ENCODE results near the gene MRPL48. TPM values are rescaled to one million over a fixed set of nuclear protein-coding genes. Genes with fewer than 3 reads are reported as not detected.

MRPL48 gene
- total and polyA plus RNA-seq, 2 donors (not counting 1 experiment from before 2014, with no cell fraction given) = 19.1 to 28.3 TPM

DNA sequence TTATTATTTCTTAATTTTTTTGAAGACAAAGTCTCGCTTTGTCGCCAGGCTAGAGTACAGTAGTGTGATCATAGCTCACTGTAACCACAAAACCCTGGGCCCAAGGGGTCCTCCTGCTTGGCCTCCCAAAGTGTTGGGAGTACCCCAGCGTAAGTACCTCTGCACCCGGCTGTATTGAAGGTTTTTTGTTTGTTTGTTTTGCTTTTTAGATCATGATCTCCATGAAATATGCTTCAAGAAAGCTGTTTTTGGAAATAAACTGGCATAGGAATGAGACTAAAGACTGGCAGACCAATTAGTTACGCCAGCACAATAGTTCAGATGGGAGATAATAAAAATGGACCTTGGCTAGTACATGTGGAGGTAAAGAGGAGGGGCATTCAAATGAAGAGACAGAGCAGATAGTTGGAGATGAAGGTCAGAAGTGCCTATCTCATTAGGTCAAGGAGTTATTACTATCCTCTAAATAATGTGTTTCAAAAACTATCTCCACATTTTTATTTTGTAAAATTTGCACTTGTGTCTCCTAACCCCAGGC lies 4.1 kb upstream of the MRPL48 start:
- Histone ChIP-seq H3K4me2 (replicated peaks; ENCODE audit: low read depth, low read length, poor library complexity, severe bottlenecking) (no peak overlapping the region), H4K20me1 (ENCODE audit: control insufficient read depth, insufficient read depth, low read length, poor library complexity, severe bottlenecking) (no peaks in the 10 kb centered on the region), H3K27ac (ENCODE audit: low read length in 2 of 2) (no peak overlapping the region), H3K9ac (ENCODE audit: low read length) (no peak overlapping the region), H3K36me3 (replicated peaks in 1 of 2; ENCODE audit: control extremely low read depth in 1 of 2, control insufficient read depth in 1 of 2, extremely low read depth in 1 of 2, insufficient read depth in 2 of 2, low read length in 1 of 2) (no peaks in the 10 kb centered on the region), H3K4me1 (ENCODE audit: control insufficient read depth in 2 of 2, insufficient read depth in 2 of 2, low read length in 2 of 2) (peaks cover 12 to 16% of the 10 kb centered on the region in 2 donors), H3K9me3 (ENCODE audit: control extremely low read depth in 1 of 3, control insufficient read depth in 2 of 3, insufficient read depth in 1 of 3, low read length in 2 of 3) (no peaks in the 10 kb centered on the region), H3K79me2 (ENCODE audit: control insufficient read depth, insufficient read depth, low read length) (no peaks in the 10 kb centered on the region), H3K4me3 (ENCODE audit: control extremely low read depth in 1 of 5, extremely low read depth in 1 of 5, insufficient read depth in 1 of 5, low read depth in 2 of 5, low read length in 4 of 5) (no peak overlapping the region), H3K27me3 (replicated peaks in 1 of 4; ENCODE audit: control extremely low read depth in 1 of 4, control insufficient read depth in 3 of 4, insufficient read depth in 4 of 4, low read length in 3 of 4) (no peaks in the 10 kb centered on the region), H2AFZ (ENCODE audit: insufficient read depth, low read depth, low read length, poor library complexity, severe bottlenecking) (no peak overlapping the region)
- intact Hi-C loops (cut with micrococcal nuclease) = no loop called here
- TF ChIP-seq EZH2 (IDR thresholded peaks at IDR 0.05; ENCODE audit: borderline replicate concordance, insufficient read depth, low read depth, low read length, poor library complexity, severe bottlenecking) = no peak
- 92% methylated on average over 3 of the region's 5 CpGs for WGBS (ENCODE audit: insufficient coverage)
- DNase-seq (no peak), ATAC-seq (ENCODE audit: low read depth) (no peak)
- Mint-ChIP-seq H3K4me3 (no peak overlapping the region), H3K4me1 (peaks cover 20% of the 10 kb centered on the region), H3K9me3 (ENCODE audit: insufficient read depth) (no peaks in the 10 kb centered on the region), H3K27me3 (peaks cover 3% of the 10 kb centered on the region), H3K27ac (no peak overlapping the region)
- ChIA-PET CTCF (no interaction called here), POLR2A (interaction anchor here (0.6 kb wide), 1 partner anchor 262 kb away, joined by 3 read pairs; no protein-coding TSS in a partner anchor)

- Histone ChIP-seq H3K4me3 (ENCODE audit: control extremely low read depth in 1 of 5, extremely low read depth in 1 of 5, insufficient read depth in 1 of 5, low read depth in 2 of 5, low read length in 4 of 5) (no peak overlapping the region), H3K27ac (ENCODE audit: low read length in 2 of 2) (no peak overlapping the region), H3K9ac (ENCODE audit: low read length) (no peak overlapping the region), H3K4me1 (ENCODE audit: control insufficient read depth in 2 of 2, insufficient read depth in 2 of 2, low read length in 2 of 2) (peaks cover 16 to 17% of the 10 kb centered on the region in 2 donors), H3K9me3 (ENCODE audit: control extremely low read depth in 1 of 3, control insufficient read depth in 2 of 3, insufficient read depth in 1 of 3, low read length in 2 of 3) (no peaks in the 10 kb centered on the region), H2AFZ (ENCODE audit: insufficient read depth, low read depth, low read length, poor library complexity, severe bottlenecking) (no peak overlapping the region), H3K36me3 (replicated peaks in 1 of 2; ENCODE audit: control extremely low read depth in 1 of 2, control insufficient read depth in 1 of 2, extremely low read depth in 1 of 2, insufficient read depth in 2 of 2, low read length in 1 of 2) (no peaks in the 10 kb centered on the region), H4K20me1 (ENCODE audit: control insufficient read depth, insufficient read depth, low read length, poor library complexity, severe bottlenecking) (no peaks in the 10 kb centered on the region), H3K4me2 (replicated peaks; ENCODE audit: low read depth, low read length, poor library complexity, severe bottlenecking) (no peak overlapping the region), H3K79me2 (ENCODE audit: control insufficient read depth, insufficient read depth, low read length) (no peaks in the 10 kb centered on the region), H3K27me3 (replicated peaks in 1 of 4; ENCODE audit: control extremely low read depth in 1 of 4, control insufficient read depth in 3 of 4, insufficient read depth in 4 of 4, low read length in 3 of 4) (no peaks in the 10 kb centered on the region)
- no peak for TF ChIP-seq CTCF (IDR thresholded peaks at IDR 0.05)
- H3K9me3 Mint-ChIP-seq (ENCODE audit: insufficient read depth) = no peaks in the 10 kb centered on the region
- H3K4me1 Mint-ChIP-seq = peaks cover 22% of the 10 kb centered on the region
- ATAC-seq (ENCODE audit: low read depth) = no peak
- no peak for DNase-seq
- CTCF ChIA-PET = interaction anchor here (0.9 kb wide), 1 partner anchor 23 kb away, joined by 3 read pairs; the partner anchor contains the start of gene RAB6A
- no peak overlapping the region for H3K27ac Mint-ChIP-seq
- H3K4me3 Mint-ChIP-seq = no peak overlapping the region
- WGBS (ENCODE audit: insufficient coverage) = 92% methylated on average over 4 of the region's 6 CpGs
- peaks cover 3% of the 10 kb centered on the region for H3K27me3 Mint-ChIP-seq
- intact Hi-C loops (cut with micrococcal nuclease) = no loop called here
- POLR2A ChIA-PET = no interaction called here
Observed at GRCh38 chr11:73784080-73784634, 3.5 kb upstream of the MRPL48 start.
